Activated CD4-positive, alpha-beta T cell treated with anti-CD3 and anti-CD28 coated beads, Interleukin-2, amount 10 ng/mL, durations not matched to agents 24 days and 14 days (primary cell): ENCODE data around the gene TPCN2. TPM values are rescaled to one million over a fixed set of nuclear protein-coding genes. Genes with fewer than 3 reads are reported as not detected.
"Not testable (repeated sequence)": the region's sequence is repeated elsewhere in the genome, so short reads cannot be mapped to it uniquely, and the experiment has no call there.

Source experiments
- DNase-seq: peaks from one replicate; pipeline ENCODE4 v3.0.0; 2022
- H3K27ac Mint-ChIP-seq: one replicate; pipeline ENCODE4 v1.8.0; 2022; ENCODE audit warnings: mild to moderate bottlenecking, mixed read lengths
- H3K27me3 Mint-ChIP-seq: one replicate; pipeline ENCODE4 v1.8.0; 2022; ENCODE audit warnings: mixed read lengths
- H3K36me3 Mint-ChIP-seq: one replicate; pipeline ENCODE4 v1.8.0; 2022; ENCODE audit warnings: low read depth, mild to moderate bottlenecking, mixed read lengths
- H3K4me1 Mint-ChIP-seq: one replicate; pipeline ENCODE4 v1.8.0; 2021; ENCODE audit warnings: mixed read lengths
- H3K4me3 Mint-ChIP-seq: one replicate; pipeline ENCODE4 v1.8.0; 2022; ENCODE audit warnings: mild to moderate bottlenecking, moderate library complexity, mixed read lengths
- H3K9me3 Mint-ChIP-seq: one replicate; pipeline ENCODE4 v1.8.0; 2021; ENCODE audit warnings: mixed read lengths
- intact Hi-C: fragments of 100-400 bp; cut with micrococcal nuclease; formaldehyde crosslinking; loops from one replicate; pipeline ENCODE4 v1.15.1; 2023
- total RNA-seq: library from RNA; stranded (reverse); gene quantifications from 2 replicates; pipeline ENCODE4 v1.2.3, GENCODE V29; 2022

The TPCN2 gene
- total RNA-seq, 1 donor from 2014 or later: 15.7 TPM

DNA sequence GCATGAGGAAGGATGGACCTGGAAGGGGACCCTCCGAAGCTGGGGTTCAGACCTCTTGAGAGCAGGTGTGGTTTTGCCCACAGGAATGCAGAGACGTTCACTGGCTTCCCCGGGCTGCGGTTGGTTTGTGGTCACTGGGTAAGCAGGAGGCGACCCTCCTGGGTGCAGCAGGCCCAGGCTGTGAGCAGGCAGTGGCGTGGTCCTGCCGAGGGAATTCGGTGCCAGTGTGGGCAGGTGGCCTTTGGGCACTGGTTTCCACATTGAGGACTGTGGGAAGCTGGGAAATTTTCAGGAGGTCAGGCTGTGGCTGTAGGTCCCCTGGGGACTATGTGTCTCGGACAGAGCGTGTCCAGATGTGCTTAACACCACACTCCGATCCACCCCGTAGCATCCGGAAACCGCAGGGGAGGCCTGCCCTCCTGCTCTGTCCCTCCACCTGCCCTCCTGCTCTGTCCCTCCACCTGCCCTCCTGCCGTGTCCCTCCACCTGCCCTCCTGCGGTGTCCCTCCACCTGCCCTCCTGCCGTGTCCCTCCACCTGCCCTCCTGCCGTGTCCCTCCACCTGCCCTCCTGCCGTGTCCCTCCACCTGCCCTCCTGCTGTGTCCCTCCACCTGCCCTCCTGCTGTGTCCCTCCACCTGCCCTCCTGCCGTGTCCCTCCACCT, 27.5 kb downstream of the TPCN2 start:
- Mint-ChIP-seq H3K27me3 (no peaks in the 10 kb centered on the region), H3K4me1 (peaks cover 7% of the 10 kb centered on the region), H3K27ac (no peak overlapping the region), H3K36me3 (peaks cover 8% of the 10 kb centered on the region), H3K4me3 (no peak overlapping the region), H3K9me3 (no peaks in the 10 kb centered on the region)
- no peak for DNase-seq
- intact Hi-C loops: no loop called here

DNA sequence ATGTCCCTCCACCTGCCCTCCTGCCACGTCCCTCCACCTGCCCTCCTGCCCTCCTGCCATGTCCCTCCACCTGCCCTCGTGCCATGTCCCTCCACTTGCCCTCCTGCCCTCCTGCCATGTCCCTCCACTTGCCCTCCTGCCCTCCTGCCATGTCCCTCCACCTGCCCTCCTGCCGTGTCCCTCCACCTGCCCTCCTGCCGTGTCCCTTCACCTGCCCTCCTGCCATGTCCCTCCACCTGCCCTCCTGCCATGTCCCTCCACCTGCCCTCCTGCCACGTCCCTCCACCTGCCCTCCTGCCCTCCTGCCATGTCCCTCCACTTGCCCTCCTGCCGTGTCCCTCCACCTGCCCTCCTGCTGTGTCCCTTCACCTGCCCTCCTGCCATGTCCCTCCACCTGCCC, 28.2 kb downstream of the TPCN2 start:
- H3K9me3 Mint-ChIP-seq, intact Hi-C loops, DNase-seq, H3K27ac Mint-ChIP-seq, H3K4me1 Mint-ChIP-seq, H3K27me3 Mint-ChIP-seq, H3K4me3 Mint-ChIP-seq: not testable (repeated sequence)
- peaks cover 11% of the 10 kb centered on the region for H3K36me3 Mint-ChIP-seq

DNA sequence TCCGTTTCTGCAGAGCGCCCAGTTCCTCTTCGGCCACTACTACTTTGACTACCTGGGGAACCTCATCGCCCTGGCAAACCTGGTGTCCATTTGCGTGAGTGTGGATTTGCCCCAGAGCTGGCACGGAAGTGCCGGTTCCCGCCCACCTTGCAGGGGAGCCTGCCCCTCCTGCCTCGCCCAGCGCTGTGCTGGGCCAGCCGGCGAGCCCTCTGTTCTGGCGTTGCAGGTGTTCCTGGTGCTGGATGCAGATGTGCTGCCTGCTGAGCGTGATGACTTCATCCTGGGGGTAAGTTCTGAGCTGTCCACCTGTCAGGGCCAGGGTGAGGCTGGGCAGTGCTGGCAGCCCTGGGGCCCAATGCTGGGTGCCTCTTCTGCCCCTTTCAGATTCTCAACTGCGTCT, 29.8 kb downstream of the TPCN2 start:
- peaks cover 14% of the 10 kb centered on the region for H3K36me3 Mint-ChIP-seq
- intact Hi-C loops: no loop called here
- no peak for DNase-seq
- peaks cover 7% of the 10 kb centered on the region for H3K4me1 Mint-ChIP-seq
- H3K9me3 Mint-ChIP-seq: no peaks in the 10 kb centered on the region
- H3K27ac Mint-ChIP-seq: no peak overlapping the region
- no peak overlapping the region for H3K4me3 Mint-ChIP-seq
- H3K27me3 Mint-ChIP-seq: no peaks in the 10 kb centered on the region

DNA sequence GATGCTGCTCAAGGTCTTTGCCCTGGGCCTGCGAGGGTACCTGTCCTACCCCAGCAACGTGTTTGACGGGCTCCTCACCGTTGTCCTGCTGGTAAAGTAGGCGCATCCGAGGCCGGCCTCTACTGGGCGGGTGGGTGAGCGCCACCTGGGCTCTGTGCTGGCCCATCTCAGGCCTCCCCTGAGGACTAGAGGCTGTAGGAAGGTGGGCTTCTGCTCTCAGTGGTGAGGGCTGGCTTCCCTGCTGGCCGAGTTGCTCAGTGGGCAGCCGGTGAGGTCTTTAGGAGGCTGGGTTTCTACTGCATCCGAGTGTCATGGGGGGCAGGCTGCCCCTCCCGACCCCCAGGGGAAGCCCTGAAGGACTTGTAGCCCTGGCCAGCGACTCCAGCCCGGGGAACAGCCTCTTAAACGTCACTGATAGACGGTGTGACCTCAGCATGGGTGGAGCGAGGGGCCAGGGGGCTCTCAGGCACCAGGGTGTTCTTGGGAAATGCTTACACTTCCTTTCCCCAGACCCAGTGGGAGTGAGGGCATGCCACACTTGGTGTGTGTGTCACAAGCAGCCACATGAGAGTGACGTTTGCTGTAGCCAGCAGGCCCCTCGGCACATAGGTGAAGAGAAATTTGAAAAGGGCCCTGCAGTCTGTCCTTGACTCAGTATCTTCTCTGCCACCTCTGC, 30.3 kb downstream of the TPCN2 start:
- H3K27ac Mint-ChIP-seq: no peak overlapping the region
- no peak overlapping the region for H3K4me3 Mint-ChIP-seq
- H3K9me3 Mint-ChIP-seq: no peaks in the 10 kb centered on the region
- DNase-seq: no peak
- peaks cover 11% of the 10 kb centered on the region for H3K36me3 Mint-ChIP-seq
- intact Hi-C loops: no loop called here
- H3K4me1 Mint-ChIP-seq: peaks cover 7% of the 10 kb centered on the region
- no peaks in the 10 kb centered on the region for H3K27me3 Mint-ChIP-seq

DNA sequence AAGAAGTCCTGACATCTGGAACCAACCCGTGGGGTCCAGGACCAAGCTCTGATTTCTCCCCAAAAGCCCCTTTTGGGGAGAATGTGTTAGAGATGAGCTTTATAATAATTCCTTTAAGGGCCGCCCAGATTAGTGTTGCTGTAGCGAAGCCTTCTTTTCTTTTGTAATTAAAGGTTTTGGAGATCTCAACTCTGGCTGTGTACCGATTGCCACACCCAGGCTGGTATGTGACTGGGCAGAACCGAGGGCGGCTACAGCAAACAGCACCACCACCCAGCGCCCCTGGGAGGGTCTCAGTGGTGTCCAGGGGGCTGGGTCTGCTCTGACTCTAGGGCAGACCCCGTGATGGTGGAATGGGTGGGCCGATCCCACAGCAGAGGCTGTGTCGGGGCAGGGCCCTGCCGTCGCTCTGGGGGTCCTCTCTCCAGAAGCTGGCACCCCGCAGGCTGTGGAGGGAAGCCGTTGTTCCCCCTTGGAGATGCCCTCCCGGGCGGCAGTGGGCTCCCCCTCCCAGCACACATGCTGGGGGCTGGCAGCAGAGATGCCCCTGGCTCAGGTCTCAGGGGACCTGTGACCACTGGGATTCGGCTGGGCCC, 31.0 kb downstream of the TPCN2 start:
- H3K4me3 Mint-ChIP-seq: no peak overlapping the region
- H3K4me1 Mint-ChIP-seq: peaks cover 7% of the 10 kb centered on the region
- H3K9me3 Mint-ChIP-seq: no peaks in the 10 kb centered on the region
- DNase-seq: no peak
- intact Hi-C loops: no loop called here
- H3K27me3 Mint-ChIP-seq: no peaks in the 10 kb centered on the region
- H3K36me3 Mint-ChIP-seq: peaks cover 11% of the 10 kb centered on the region
- no peak overlapping the region for H3K27ac Mint-ChIP-seq

DNA sequence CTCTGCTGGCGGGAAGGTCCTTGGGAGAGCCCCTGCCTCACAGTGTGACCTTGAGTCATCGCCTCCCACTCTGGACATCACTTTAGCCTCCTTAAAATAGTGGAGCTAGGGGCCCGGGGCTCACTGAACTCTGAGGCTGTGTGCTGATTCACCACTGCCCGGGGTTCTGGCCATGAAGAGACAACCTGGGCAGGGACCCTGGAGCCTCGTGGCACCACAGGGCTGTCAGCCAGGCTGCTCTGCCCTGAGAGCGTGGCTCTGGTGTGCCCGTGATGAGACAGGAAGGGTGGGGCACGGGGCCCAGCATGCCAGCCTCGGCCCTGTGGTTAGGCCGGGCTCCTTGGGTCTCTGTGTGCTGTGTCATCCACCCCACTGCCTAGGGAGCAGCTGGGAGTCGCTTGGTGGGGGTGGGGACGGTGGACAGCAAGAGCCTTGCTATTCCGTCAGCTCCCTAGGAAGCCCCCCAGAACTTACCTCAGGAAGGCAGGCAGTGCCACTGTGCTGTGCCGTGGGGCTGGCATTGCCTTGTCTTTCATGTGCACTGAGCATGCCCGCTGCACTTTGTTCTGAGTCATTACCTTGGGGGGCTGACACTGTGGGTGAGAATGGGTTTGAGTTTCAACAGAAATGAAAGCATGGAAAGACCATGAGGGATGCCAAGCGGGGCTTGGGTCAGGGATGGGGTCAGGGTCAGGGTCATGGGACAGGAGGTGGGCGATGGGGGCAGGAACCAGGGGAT, 31.7 kb downstream of the TPCN2 start:
- intact Hi-C loops: no loop called here
- Mint-ChIP-seq H3K27ac (peak overlapping the region; percentile 62), H3K27me3 (no peaks in the 10 kb centered on the region), H3K4me3 (no peak overlapping the region), H3K4me1 (peaks cover 7% of the 10 kb centered on the region), H3K9me3 (no peaks in the 10 kb centered on the region), H3K36me3 (peaks cover 10% of the 10 kb centered on the region)
- no peak for DNase-seq

DNA sequence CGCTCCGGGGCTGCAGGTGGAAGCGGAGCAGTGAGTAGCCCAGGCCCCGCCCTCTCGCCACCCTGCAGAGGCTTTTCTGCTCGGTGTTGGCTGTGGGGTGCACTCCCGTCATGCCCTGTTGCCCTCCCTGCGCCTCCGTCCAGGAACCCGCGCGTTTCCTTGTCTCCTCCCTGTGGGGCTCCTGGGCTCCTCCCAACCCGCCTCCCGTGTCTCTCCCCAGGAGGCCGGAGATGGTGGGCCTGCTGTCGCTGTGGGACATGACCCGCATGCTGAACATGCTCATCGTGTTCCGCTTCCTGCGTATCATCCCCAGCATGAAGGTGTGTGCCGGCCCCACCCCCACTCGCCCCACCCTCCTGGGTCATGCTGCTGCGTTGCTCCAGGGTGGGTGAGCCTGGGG, 32.4 kb downstream of the TPCN2 start:
- Mint-ChIP-seq H3K4me1 (peaks cover 5% of the 10 kb centered on the region), H3K9me3 (no peaks in the 10 kb centered on the region), H3K4me3 (no peak overlapping the region), H3K27me3 (no peaks in the 10 kb centered on the region), H3K36me3 (peaks cover 10% of the 10 kb centered on the region), H3K27ac (no peak overlapping the region)
- intact Hi-C loops: no loop called here
- DNase-seq: no peak

DNA sequence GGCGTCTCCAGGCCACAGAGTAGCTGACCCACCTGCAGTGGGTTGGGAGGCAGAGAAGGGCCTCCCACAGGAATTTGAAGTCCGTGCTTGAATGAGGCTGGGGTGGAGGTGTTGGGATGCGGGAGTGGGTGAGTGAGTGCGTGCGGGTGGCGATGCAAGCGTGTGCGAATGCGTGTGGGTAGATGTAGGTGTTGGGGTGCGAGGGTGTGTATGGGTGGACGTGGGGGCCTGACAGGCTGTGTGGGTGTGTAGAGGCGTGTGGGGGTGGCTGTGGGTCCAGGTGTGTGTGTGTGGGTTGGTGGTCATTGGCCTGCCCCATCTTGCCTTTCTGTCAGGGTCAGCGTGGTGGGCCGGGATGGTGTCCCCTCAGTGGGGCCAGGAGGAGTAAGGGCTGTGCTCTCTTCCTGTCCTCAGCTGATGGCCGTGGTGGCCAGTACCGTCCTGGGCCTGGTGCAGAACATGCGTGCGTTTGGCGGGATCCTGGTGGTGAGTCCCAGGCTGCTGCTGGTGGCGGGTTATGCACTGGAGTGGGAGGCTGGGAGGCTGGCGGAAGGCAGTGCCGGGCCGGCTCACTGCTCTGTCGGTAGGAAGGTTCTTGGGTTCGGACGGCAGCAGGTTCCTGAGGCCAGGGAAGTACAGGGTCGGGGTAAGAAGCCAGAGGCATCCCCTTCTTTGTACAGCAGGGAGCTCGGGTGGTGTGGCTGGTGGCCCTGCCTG, 35.0 kb downstream of the TPCN2 start:
- DNase-seq: no peak
- Mint-ChIP-seq H3K27me3 (no peaks in the 10 kb centered on the region), H3K4me1 (peaks cover 5% of the 10 kb centered on the region), H3K27ac (no peak overlapping the region), H3K9me3 (no peaks in the 10 kb centered on the region), H3K36me3 (peaks cover 13% of the 10 kb centered on the region), H3K4me3 (no peak overlapping the region)
- intact Hi-C loops: no loop called here

DNA sequence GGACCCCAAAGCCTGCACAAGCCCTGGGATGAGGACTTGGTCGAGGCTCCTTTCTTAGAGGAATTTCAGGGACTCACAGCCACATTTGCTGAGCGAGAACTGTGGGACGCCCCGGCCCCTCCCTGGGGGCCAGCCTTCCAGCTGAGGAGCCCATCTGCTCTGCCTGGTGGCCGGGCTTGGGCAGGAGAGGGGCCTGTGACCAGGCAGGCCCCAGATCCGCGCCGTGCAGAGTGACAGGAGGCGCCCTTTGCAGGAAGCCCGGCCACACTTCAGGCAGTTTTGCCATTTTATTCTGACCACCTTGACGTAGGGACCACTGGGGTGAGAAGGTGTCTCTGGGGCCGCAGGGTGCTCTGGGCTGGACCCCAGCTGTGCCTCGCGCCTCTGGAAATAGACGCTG, 35.6 kb downstream of the TPCN2 start:
- no peak overlapping the region for H3K4me3 Mint-ChIP-seq
- H3K4me1 Mint-ChIP-seq: peaks cover 7% of the 10 kb centered on the region
- no peak for DNase-seq
- H3K9me3 Mint-ChIP-seq: no peaks in the 10 kb centered on the region
- H3K27ac Mint-ChIP-seq: no peak overlapping the region
- peaks cover 11% of the 10 kb centered on the region for H3K36me3 Mint-ChIP-seq
- no peaks in the 10 kb centered on the region for H3K27me3 Mint-ChIP-seq
- intact Hi-C loops: no loop called here

DNA sequence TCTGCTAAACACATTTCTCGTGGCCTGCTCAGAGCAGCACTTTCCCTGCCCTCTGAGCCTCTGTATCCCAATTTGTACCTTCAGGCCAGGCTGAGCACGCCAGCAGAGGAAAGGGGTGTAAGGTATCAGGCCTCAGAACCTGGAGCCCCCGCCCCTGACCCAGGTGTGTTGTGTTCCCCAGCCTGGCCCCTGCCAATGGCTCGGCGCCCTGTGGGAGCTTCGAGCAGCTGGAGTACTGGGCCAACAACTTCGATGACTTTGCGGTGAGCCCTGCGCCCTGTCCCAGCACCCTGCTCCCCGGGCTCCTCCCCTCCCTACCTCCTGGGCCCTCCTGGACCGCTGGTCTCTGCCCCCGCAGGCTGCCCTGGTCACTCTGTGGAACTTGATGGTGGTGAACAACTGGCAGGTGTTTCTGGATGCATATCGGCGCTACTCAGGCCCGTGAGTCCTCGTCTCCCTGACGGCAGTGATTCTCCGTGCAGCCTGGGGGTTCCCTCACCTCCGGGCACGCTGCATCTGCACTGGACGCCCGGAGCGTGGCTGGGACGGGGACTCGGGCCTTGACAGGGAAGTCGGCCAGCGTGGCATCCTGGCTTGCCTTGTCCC, 36.9 kb downstream of the TPCN2 start:
- Mint-ChIP-seq H3K27me3 (no peaks in the 10 kb centered on the region), H3K4me3 (no peak overlapping the region), H3K36me3 (peaks cover 17% of the 10 kb centered on the region), H3K9me3 (no peaks in the 10 kb centered on the region), H3K4me1 (peaks cover 3% of the 10 kb centered on the region), H3K27ac (no peak overlapping the region)
- intact Hi-C loops: no loop called here
- no peak for DNase-seq

DNA sequence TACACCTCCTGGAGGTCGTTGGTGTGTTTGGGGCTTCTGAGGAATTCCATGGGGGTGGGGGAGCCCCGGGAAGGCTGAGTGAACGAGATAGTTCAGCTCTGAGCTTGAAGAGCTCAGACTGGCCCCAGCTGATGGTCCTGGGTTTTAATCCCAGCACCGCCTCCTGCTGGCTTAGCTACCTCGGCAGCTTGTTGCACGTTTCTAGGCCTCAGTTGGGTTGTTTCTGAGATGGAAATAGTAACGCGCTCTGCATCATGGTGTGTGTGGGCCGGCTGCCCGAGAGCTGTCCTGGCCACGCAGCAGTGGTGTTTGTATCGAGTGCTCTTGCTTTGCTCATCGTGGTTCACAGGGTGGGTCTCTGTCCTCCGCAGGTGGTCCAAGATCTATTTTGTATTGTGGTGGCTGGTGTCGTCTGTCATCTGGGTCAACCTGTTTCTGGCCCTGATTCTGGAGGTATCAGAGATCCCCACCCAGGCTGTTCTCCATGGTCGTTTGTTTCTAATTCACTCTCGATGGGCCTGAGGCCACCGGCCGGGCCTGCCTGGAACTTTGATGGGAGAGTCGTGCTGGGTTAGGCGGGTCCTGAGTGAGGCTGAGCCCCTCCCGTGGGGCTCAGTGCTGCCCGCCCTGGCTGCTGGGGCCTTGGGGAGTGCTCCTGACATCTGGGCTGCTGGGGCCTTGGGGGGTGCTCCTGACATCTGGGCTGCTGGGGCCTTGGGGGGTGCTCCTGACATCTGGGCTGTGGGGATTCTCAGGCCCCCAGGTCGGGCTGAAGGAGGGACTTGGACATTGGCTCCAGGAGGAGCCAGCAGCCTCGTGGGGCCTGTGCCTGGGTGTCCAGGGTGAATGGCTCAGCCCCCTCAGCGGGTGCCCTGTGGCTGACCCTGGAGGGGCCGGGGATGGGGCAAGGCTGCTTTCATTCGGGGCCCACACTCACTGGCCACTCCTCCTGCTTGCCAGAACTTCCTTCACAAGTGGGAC, 37.7 kb downstream of the TPCN2 start:
- peaks cover 2% of the 10 kb centered on the region for H3K4me1 Mint-ChIP-seq
- no peak overlapping the region for H3K4me3 Mint-ChIP-seq
- no peaks in the 10 kb centered on the region for H3K9me3 Mint-ChIP-seq
- H3K27me3 Mint-ChIP-seq: no peaks in the 10 kb centered on the region
- no peak for DNase-seq
- H3K36me3 Mint-ChIP-seq: peaks cover 15% of the 10 kb centered on the region
- intact Hi-C loops: no loop called here
- H3K27ac Mint-ChIP-seq: peak overlapping the region; percentile 48

DNA sequence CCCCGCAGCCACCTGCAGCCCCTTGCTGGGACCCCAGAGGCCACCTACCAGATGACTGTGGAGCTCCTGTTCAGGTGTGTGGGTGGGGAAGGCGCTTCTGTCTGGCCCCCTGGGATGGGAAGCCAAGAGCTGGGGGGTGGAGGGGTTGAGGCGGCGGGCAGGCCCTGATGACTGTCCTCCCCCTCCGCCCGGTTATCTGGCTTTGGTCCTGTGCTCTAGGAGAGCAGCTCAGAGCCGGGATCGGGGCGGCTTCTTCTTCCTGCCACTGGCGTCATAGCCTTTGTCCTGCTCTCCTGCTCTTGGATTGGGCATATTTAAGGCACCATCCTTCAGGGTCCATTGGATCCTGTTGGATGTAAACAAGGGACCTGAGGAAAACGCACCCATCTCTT, 38.4 kb downstream of the TPCN2 start:
- no peaks in the 10 kb centered on the region for H3K9me3 Mint-ChIP-seq
- intact Hi-C loops: no loop called here

More for the DNA sequence above, 38.4 kb downstream of the TPCN2 start:
- Mint-ChIP-seq H3K36me3 (peaks cover 13% of the 10 kb centered on the region), H3K4me1 (peaks cover 2% of the 10 kb centered on the region), H3K27me3 (no peaks in the 10 kb centered on the region), H3K4me3 (no peak overlapping the region), H3K27ac (no peak overlapping the region)
- no peak for DNase-seq
